Hypothalamus (tissue), 51 donors: Measurements from ENCODE around the gene TRIM40.

ENCODE experiments used
- DNase-seq, 51 donors: peaks; one replicate each; lab custom pipeline; 2025; lab: John Stamatoyannopoulos, UW

TRIM40 gene

DNA sequence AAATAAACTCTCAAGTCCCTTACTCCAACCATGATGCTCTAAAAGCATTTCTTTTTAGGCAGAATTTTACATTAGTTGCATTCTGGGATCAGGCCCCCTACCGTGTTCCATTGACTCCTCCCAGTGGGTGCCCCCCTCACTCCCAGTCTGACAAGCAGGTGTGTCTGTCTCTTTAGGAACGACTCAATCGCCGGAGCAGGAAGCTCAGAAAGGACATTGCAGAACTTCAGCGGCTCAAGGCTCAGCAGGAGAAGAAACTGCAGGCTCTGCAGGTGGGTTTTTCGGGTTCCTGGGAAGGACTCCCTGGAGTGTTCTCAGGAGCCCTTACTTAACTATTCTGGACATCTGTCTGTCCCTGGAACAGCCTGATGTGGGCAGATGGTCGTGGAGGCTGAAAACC lies 9.9 kb downstream of the TRIM40 start:
- no peak for DNase-seq

DNA sequence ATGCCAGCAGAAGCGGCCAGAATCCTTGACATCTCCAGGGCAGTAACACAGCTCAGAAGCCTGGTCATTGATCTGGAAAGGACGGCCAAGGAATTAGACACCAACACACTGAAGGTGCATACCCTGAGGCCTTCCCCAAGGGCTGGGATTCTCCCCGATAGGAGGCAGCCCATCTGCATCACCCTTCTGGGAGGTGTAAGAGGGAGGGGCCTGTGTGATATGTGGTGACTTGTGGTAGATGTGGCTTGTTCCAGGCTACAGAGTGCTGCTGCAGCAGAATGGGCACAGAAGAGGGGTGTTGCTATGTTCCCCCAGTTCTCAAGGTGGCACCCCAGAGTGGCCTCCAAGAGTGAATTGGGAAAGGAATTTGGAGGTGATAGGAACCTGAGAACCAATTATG lies 11.2 kb downstream of the TRIM40 start:
- no peak for DNase-seq

DNA sequence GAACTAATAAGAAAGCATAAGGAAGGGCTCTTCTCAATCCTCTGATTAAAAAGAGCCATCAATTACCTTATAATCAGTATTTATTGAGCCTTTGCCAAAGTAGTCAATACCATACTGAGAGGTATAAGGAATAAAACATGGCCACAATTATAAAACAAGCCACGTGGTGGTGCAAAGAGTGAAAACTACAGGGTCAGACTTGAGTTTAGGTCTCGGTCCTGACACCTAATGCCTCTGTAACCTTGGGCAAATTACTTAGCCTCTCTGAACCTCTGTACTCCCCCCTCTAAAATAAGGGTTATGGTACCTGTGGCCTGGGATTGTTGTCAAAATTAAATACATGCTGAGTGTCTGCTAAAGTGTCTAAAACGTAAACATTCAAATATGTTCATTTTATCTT lies 13.3 kb downstream of the TRIM40 start:
- no peak for DNase-seq

DNA sequence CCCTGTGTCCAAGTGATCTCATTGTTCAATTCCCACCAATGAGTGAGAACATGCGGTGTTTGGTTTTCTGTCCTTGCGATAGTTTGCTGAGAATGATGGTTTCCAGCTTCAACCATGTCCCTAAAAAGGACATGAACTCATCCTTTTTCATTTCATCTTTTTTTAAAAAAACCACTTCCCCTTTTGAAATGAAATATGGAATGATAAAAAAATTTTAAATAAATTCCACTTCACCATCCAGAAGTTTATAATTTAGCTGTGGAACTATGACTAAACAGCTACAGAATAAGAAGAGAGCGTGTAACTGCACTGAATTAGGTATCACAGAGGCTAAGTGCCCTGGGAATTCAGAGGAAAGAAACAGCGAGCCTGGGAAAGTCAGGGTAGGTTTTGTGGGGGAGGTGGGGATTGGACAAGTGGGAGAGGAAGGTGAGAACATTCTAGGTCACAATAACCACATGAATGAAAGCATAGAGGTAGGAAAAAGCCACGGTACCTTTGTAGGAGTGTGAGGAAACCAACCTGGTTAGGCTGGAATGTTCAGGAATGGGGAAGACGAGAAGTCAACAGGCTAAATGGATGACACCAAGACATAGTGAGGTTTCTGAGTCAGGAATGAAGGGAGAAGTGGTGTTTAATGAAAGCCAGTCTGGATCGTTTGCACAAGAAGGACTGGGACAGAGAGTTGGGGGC lies 14.1 kb downstream of the TRIM40 start:
- DNase-seq: no peak

DNA sequence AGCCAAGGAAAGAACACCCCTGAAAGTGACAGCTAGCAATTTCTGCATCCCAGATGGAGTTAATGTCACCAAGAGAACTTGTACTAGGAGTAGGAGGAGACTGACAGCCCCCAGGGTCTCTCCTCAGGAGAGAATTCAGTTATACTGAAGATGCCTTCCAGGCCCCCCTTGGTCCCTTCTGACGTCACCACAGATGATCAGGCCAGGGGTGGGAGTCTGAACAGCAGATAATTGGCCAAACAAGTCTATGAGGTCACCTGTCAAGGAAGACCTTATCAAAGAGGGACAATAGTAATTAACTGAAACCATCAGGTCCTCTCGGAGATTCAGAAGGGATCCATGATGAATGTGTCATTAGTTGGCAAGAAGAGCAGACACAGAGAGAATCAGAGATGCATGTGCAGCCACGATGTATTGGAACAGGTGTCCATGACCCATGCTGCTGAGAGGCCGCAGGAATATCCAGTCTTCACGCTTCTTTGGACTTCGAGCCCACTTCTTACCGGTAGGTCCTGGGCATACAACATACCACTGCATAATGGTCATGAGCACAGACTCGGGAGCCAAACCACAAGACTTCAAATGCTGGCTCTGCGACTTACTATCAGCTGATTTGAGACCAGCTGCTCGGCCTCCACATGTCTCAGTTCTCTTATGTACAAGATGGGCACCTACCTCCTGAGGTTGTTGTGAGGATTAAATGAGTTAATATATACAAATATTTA lies 14.9 kb downstream of the TRIM40 start:
- DNase-seq: no peak

DNA sequence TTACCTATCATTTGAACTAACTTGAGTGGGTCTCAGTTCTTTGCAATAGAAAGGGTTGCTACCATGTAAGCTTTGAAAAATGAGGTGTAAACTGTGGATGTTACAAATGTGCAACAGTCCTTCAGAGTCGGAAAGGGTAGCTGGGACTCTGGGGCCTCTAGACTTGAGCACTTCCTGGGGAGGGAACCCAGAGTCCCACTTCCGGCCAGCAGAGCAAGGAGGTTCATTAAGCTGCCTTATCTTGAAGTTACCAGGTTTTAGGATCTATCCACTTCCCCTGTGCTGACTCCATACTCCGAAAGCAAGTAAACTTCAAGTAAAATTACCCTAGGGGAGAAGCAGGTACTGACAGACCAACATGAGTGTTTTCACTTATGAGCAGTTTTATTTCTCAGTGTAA lies 15.6 kb downstream of the TRIM40 start:
- DNase-seq: no peak

DNA sequence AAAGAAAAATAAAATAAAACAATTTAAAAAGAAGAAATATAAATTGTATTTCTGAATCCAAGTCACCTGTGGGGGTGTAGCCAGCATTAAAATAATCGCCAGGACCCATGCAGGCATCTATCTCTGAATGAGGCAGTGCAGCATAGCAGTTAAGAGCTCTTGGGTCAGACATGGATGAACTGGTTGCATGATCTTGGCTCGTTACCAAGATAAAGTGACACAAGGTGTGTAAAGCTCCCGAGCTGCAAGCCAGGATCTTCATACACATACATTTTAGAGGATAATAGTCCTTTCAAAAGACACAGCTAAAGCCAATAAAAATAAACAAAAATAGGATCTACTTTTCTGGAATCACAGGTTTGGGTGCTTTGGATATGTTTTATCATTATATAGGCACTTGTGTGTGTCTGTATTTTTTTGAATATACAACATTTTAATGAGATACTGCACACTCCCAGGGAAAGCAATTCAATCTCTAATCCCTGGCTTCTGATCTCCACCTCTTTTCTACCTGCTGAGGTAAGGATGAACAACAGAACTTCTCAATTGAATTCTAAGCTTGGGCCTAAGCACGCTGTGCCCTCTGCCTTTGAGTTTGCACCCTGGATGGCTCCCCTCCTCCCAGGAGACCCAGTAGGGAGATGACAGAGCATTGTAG lies 16.2 kb downstream of the TRIM40 start:
- no peak for DNase-seq

DNA sequence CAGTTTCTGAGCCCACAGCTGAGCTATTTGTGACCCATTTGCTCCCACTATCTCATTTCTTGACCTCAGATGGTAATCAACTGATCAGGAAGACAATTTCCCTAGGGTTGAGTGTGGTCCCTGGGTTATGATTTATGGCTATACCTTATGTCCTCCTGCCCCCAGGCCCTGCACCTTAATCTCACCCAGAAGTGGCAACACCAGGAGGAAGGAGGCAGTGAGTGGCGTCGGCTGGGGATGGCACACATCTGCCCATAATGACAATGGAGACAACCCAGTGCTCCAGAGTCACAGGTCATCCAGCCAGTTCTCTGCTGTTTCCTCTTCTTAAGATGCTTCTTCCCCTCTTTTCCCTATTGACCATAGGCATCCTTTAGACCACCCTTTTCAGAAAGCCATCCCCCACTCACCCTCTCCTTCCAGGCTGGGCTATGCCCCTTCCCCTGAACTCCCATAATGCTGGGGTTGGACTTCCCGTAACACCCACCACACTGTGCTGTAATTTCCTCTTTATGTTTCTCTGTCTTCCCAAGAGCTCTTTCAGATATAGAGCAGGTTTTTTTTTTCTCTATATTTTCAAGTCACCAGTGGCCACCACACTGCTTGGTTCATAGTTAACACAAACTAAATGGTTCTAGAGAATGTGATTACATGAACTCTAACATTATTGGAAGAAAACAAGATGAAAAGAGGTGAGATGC lies 17.1 kb downstream of the TRIM40 start:
- no peak for DNase-seq

DNA sequence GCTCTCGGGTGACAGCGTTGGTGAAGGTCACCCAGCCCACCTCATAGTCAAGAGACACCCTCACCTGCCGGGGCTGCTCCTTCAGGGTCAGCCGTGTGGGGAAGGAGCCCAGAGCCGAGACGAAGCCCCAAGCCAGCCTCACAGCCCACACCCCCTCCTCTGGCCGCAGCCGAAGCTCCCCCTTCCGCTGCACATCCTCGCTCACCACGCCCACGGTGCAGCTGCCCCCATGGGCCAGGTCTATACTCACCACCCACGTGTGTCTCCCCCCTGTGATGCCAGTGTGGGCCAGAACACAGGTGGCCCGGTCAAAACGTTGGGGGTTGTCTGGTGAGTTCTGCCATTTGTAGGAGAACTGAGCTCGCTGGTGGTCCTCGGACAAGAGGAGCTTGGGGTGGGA lies 18.1 kb downstream of the TRIM40 start:
- no peak for DNase-seq

DNA sequence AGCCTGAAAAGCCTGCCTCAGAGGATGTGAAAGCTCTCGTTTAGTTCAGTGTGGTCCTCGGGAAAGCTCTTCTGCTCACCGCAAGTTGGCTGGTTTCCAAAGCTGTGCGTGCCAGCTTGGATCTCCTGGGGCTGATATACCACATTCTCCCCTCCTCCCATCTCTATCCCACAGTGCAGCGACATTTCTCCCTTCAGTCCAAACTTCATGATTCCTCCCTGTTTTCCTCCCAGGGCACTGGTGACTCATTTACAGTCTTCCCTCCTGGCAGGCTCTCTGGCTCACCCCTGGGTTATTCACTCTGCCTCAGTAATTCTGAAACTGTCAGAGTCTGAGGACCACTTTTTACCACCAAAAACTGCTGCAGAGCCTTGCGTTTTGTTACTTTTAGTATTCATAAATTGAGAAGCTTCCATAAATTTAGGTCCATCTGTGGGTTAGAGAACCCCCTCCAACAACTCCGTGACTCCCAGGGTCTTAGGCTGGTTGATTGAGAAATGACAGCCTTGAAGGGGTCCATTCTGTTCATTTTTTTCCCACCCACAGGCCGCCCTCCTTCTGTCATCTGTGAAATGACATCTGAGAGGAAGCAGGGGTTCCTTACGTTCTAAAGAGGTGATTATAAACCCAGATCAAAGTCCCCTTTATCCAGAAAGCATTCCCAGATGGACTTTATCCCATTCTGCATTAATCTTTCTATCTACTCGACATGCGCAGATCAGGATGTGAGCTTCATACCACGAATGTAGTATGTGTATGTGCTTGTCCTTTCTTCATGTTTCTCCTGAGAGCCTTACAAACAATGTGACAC lies 19.0 kb downstream of the TRIM40 start:
- DNase-seq: no peak

DNA sequence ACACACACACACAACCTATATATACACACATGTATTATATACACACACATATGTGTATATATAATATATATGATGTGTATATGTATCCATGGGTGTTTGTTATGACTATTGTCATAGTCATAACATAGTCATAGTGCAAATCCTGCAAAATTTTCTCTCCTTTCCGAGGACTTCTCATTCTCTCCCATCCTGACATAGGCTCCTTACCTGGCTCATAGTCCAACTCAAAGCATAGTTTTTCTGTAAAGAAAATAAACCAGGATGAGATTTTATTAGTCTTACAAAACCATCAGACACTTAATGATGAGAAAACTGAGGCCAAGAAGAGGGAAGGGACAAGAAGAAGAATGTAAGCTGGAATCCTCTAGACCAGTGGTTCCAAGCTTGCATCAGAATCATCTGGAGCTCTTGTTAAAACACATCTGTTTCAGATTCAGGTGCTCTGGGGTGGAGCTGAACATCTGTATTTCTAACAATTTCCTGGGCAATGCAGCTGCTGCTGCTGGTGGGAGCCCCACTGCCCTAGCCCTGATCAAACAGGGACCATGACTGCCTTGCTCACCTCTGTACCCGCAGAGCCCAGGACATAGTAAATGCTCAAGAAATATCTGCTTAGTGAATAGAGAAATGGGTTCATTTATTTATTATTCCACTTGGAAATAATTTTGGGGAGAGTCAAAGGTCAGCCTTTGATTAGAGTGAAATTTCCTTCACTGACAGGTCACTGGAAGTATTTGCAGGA lies 19.8 kb downstream of the TRIM40 start:
- no peak for DNase-seq

DNA sequence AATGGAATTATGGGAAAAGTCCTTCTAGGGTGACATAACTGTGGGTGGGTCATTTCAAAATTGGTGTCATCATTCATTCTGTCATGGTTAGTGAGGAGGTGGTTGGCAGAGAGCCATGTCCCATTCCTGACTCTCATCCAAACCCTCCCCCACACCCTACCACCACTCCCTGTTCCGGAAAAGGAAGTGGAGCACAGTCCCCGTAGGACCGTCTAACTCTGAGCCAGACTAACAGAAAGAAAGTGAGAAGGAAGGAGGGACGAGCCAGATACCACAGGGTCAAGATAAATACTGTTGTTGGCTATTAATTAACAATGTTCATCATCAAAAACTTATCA lies 20.3 kb downstream of the TRIM40 start:
- DNase-seq: no peak

DNA sequence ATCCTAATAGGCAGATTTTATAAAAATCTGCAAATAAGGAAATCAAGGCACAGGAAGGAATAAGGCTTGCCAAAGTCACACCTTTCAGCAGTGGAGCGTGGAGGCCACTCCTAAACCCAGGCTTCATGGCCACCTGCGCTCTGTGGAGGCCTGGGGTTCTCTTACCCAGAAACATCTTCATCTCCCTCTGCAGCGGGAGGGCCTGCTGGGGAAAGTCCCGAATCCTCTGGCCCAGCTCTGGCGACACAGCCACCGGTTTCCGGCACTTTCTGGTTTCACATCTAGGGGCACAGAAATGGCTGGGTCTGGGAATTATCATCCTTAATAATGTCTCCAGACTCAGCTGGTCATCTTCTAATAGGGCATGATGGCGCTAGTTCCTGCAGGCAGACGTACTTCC lies 20.8 kb downstream of the TRIM40 start:
- no peak for DNase-seq

DNA sequence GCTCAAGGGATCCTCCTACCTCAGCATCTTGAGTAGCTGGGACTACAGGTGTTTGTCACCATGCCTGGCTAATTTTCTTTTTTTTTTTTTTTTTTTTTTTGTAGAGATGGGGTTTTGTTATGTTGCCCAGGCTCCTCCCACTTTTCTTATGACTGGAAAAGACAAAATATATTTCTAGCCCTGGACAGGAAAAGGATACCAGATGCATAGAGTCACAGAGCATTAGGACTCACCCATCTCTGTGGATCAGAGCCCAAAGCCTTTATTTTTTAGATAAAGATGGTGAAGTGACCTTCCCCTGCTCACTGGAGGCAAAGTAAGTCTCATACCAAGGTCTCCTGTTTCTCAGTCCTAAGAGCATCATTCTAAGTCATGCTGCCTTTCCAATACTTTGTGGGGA lies 21.6 kb downstream of the TRIM40 start:
- no peak for DNase-seq

DNA sequence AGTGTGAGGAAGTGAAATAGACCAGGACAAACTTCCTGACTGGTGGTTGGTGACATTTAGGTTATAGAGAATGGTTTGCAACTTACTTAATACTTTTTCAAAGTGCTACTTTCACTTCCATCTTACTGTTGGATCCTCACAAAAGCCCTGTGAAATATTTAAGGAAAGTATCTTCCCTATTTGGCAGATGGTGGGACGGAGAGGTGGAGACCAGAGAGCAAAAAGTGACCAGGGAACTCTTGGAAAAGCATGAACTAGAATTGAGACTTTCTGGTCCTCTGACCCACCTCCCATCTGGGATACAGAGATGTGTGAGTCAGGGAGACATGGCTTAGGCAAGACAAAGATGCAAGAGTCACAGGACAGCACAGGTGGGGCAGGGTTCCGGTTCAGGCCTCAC lies 22.1 kb downstream of the TRIM40 start:
- DNase-seq: no peak

DNA sequence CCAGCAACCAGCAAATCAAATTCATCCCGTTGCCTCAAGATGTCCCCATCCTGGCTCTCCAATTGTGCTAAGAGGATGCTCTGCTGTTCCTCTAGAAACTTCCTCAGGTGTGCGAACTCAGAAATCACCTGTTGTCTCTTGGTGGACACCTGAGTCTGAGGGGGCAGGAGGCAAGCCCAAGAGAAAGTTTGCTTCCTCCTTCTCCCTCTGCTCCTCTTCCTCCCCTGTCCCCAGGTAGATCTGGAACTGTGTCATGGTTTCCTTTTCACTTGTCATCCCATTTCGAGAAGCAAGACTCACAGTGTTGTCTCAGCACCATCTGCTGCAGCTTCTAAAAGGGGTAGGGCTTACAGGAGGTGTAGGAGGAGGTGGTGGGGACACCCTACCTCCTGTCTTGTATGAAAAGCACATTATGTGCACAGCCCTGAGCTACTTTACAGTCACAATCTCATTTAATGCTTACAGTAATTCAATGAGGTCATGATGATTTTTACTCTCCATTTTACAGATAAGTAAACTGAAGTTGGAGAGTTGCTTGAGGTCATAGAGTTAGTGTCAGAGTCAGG lies 22.6 kb downstream of the TRIM40 start:
- DNase-seq: no peak

DNA sequence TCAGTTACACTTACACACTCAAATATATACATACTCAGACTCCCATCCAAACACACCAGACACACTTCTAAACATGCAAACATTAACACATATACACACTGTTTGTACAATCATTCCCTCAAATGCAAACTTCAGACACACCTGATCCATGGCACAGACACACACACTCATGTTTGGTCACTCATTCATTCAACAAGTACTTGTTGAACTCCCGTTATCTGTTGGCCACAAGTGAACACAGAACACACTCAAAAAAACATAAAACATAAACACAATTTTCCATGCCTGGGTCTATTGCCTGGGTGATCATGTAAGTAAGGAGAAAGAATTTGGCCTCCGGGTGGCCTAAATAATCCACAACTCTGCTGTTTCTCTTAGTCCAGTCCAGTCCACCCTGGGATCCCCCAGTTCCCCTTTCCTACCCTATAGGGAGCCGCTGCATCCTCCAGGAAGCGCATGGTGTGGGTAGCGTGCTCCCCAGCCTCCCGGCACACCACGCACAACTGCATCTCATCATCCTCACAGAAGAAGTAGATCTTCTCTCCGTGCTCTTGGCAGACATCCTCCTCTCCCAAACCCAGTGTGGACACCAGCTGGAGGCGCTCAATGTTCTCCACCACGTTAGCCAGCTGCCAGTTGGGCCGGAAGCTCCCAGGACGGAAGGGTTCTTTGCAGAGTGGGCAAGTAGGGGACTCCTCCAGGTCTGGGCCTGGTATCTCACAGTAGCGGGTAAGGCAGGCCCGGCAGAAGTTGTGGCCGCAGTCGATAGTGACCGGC lies 24.3 kb downstream of the TRIM40 start:
- no peak for DNase-seq

DNA sequence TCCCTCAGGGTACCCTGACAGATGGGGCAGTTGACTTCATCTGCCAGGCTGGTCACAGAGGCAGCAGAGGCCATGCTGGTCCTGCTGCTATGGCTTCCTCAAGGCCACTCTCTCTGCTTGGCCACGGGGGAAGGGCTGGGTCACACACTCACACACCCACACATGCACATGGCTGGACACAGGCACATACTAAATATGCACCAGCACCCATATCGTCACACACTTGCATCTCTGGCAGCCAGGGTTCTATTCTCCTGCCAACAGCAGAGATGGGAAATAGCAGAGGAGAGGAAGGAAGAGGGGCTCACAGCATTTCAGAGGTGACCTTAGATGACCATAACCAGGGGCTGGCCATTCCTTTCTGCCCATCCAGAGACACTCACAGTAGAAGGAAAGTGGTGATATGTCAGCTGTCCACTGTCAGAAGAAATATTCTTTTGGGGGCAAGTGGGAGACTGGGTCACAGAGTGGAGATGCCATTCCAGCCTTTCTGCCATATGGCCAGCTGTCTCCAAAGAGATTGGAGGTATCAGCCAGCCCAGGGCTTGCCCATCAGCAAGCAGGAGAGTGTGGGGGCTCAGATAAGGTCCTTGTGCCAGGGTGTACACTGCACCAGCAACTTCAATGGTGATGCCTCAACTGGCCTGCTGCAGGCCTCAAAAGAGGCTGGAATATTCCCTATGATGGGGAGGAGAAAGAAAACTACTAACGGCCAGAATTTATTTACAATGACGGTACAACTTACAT lies 25.0 kb downstream of the TRIM40 start, which contains the start of gene TRIM10:
Gene TRIM10 (minus strand): TSS at position 427 of the 747 bp plus-strand sequence. CDS start 353 bp downstream, at position 74.
- DNase-seq: no peak
